PC-9 (cell line): ENCODE measurements around the gene ASIC1. TPM values are rescaled to one million over a fixed set of nuclear protein-coding genes. Genes with fewer than 3 reads are reported as not detected.
A peak's percentile ranks its signal among the peaks of the same experiment; 100 is the strongest.

Source experiments
- BruUV-seq: library from RNA; stranded (reverse); fragments of 400-500 nt; replicated peaks from 2 replicates; lab custom pipeline; 2021; lab: Mats Ljungman, UMichigan
- CTCF ChIA-PET: fragments of 300-600 bp; sonication (Branson Sonifier 250); formaldehyde crosslinking; loops from one replicate; lab custom pipeline; 2022; ENCODE audit warnings: antibody characterized with exemption; lab: Charles Lee
- POLR2A ChIA-PET: fragments of 300-600 bp; sonication (Branson Sonifier 250); formaldehyde crosslinking; loops from one replicate; lab custom pipeline; 2022; ENCODE audit warnings: antibody characterized with exemption; ENCODE audit not compliant: unreplicated experiment; lab: Charles Lee
- DNase-seq, 2 experiments: peaks; one replicate each; pipeline versions ENCODE4 v3.0.0 to v3.0.0-alpha.2; 2015 to 2022; ENCODE audit warnings: mixed read lengths in 1 of 2
- H2AFZ ChIP-seq: fragments of 200-600 bp; sonication (generic); 2 replicates; pipeline ENCODE4 v1.8.1; 2017; ENCODE audit warnings: antibody characterized with exemption
- H3F3A ChIP-seq: fragments of 200-600 bp; sonication (generic); 2 replicates; pipeline ENCODE4 v1.8.1; 2017; ENCODE audit warnings: antibody characterized with exemption, mild to moderate bottlenecking, low read depth; ENCODE audit not compliant: insufficient read depth
- H3K27ac ChIP-seq: fragments of 200-600 bp; sonication (generic); 2 replicates; pipeline ENCODE4 v1.6.1; 2016; ENCODE audit warnings: mixed run types
- H3K27me3 ChIP-seq: fragments of 200-600 bp; sonication (generic); 2 replicates; pipeline ENCODE4 v1.6.1; 2016; ENCODE audit warnings: low read depth, mixed run types; ENCODE audit not compliant: insufficient read depth
- H3K36me3 ChIP-seq: fragments of 200-600 bp; sonication (generic); 2 replicates; pipeline ENCODE4 v1.6.1; 2016; ENCODE audit warnings: low read depth, mixed run types
- H3K4me1 ChIP-seq: fragments of 200-600 bp; sonication (generic); replicated peaks from 2 replicates; pipeline ENCODE4 v1.6.1; 2016; ENCODE audit warnings: mixed run types; ENCODE audit not compliant: insufficient read depth
- H3K4me2 ChIP-seq: fragments of 200-600 bp; sonication (generic); 2 replicates; pipeline ENCODE4 v1.6.1; 2017; ENCODE audit warnings: mixed run types
- H3K4me3 ChIP-seq: fragments of 200-600 bp; sonication (generic); 2 replicates; pipeline ENCODE4 v1.6.1; 2016; ENCODE audit warnings: mixed run types
- H3K79me2 ChIP-seq: fragments of 200-600 bp; sonication (generic); 2 replicates; pipeline ENCODE4 v1.6.1; 2017; ENCODE audit warnings: low read depth, mixed run types
- H3K9me2 ChIP-seq: fragments of 200-600 bp; sonication (generic); 2 replicates; pipeline ENCODE4 v1.8.1; 2017; ENCODE audit warnings: mild to moderate bottlenecking; ENCODE audit not compliant: insufficient read depth
- H3K9me3 ChIP-seq: fragments of 200-600 bp; sonication (generic); 2 replicates; pipeline ENCODE4 v1.8.1; 2016; ENCODE audit warnings: low read depth; ENCODE audit not compliant: insufficient read depth
- H4K20me1 ChIP-seq: fragments of 200-600 bp; sonication (generic); 2 replicates; pipeline ENCODE4 v1.8.1; 2017; ENCODE audit not compliant: insufficient read depth
- CTCF ChIP-seq: fragments of 200-600 bp; sonication (generic); conservative IDR thresholded peaks from 2 replicates; pipeline ENCODE4 v1.6.1; 2017; ENCODE audit warnings: mixed run types, antibody characterized with exemption, mild to moderate bottlenecking, moderate library complexity
- EZH2 ChIP-seq: fragments of 200-600 bp; sonication (generic); IDR thresholded peaks from 2 replicates; pipeline ENCODE4 v1.8.0; 2017; ENCODE audit warnings: antibody characterized with exemption, low read depth
- intact Hi-C: fragments of 100-400 bp; cut with micrococcal nuclease; formaldehyde crosslinking; loops from one replicate; pipeline ENCODE4 v1.10.0; 2022; ENCODE audit not compliant: unreplicated experiment
- total RNA-seq: library from RNA; stranded (reverse); gene quantifications from 2 replicates; pipeline ENCODE4 v1.2.3, GENCODE V29; 2021

ASIC1 gene
- total RNA-seq, 1 experiment from 2014 or later: 3.5 TPM

- intact Hi-C loops: no loop called here
- Histone ChIP-seq H2AFZ (no peak overlapping the region), H3K9me2 (no peaks in the 10 kb centered on the region), H3K4me3 (no peak overlapping the region), H3K9me3 (no peaks in the 10 kb centered on the region), H3F3A (peaks cover 11% of the 10 kb centered on the region; the same call in 1 of the 2 replicates), H3K36me3 (no peaks in the 10 kb centered on the region), H3K27ac (no peak overlapping the region), H3K27me3 (no peaks in the 10 kb centered on the region), H3K4me2 (no peak overlapping the region), H3K4me1 (peaks cover 6% of the 10 kb centered on the region; the same call in 1 of the 2 replicates), H4K20me1 (no peaks in the 10 kb centered on the region), H3K79me2 (no peaks in the 10 kb centered on the region)
- ChIA-PET POLR2A (interaction anchor here (0.6 kb wide), 1 partner anchor 630 kb away, joined by 8 read pairs; no protein-coding TSS in a partner anchor), CTCF (interaction anchor here (0.5 to 0.6 kb wide), 2 partner anchors 103 to 269 kb away, joined by 9 to 11 read pairs; no protein-coding TSS in a partner anchor)
- no TSS peak for BruUV-seq
- TF ChIP-seq EZH2: no peak
- DNase-seq: no peak
Measured at GRCh38 chr12:50069539-50069938, 12.1 kb downstream of the ASIC1 start.

GRCh38 chr12:50070314-50071060, 13.1 kb downstream of the ASIC1 start:
- no peaks in the 10 kb centered on the region for H3K36me3 ChIP-seq
- no peak overlapping the region for H2AFZ ChIP-seq
- peak; percentile 62 to 78 for DNase-seq
- H3K9me2 ChIP-seq: no peaks in the 10 kb centered on the region
- peaks cover 6% of the 10 kb centered on the region; the same call in 1 of the 2 replicates for H3K4me1 ChIP-seq
- H3F3A ChIP-seq: peaks cover 11% of the 10 kb centered on the region; the same call in 1 of the 2 replicates
- no peaks in the 10 kb centered on the region for H3K79me2 ChIP-seq
- no peak overlapping the region for H3K27ac ChIP-seq
- no peaks in the 10 kb centered on the region for H3K27me3 ChIP-seq
- intact Hi-C loops: loop anchor here (1.0 to 2.0 kb wide), 4 partner anchors 31 to 294 kb away; partner anchors contain the start of gene BCDIN3D
- no peaks in the 10 kb centered on the region for H3K9me3 ChIP-seq
- H3K4me3 ChIP-seq: no peak overlapping the region
- BruUV-seq: no TSS peak
- POLR2A ChIA-PET: interaction anchor here (0.6 kb wide), 1 partner anchor 111 kb away, joined by 5 read pairs; no protein-coding TSS in a partner anchor
- H4K20me1 ChIP-seq: no peaks in the 10 kb centered on the region
- CTCF ChIA-PET: interaction anchor here (0.6 to 1.4 kb wide), 13 partner anchors 14 to 1318 kb away, joined by 3 to 10 read pairs (median 4); partner anchors contain the start of gene SMARCD1
- peak; percentile 89 for TF ChIP-seq CTCF
- TF ChIP-seq EZH2: no peak
- no peak overlapping the region for H3K4me2 ChIP-seq

GRCh38 chr12:50072198-50072907, 15.0 kb downstream of the ASIC1 start:
- TF ChIP-seq CTCF: no peak
- POLR2A ChIA-PET: interaction anchor here (0.7 kb wide), 1 partner anchor 12 kb away, joined by 5 read pairs; no protein-coding TSS in a partner anchor
- H3K36me3 ChIP-seq: no peaks in the 10 kb centered on the region
- no peaks in the 10 kb centered on the region for H3F3A ChIP-seq
- no peak overlapping the region for H3K27ac ChIP-seq
- intact Hi-C loops: no loop called here
- no peak overlapping the region for H3K4me3 ChIP-seq
- no peaks in the 10 kb centered on the region for H3K4me1 ChIP-seq
- no peaks in the 10 kb centered on the region for H3K27me3 ChIP-seq
- CTCF ChIA-PET: interaction anchor here (0.6 kb wide), 1 partner anchor 42 kb away, joined by 5 read pairs; no protein-coding TSS in a partner anchor
- H3K9me3 ChIP-seq: no peaks in the 10 kb centered on the region
- no peaks in the 10 kb centered on the region for H3K9me2 ChIP-seq
- no peak for DNase-seq
- BruUV-seq: no TSS peak
- no peak overlapping the region for H2AFZ ChIP-seq
- H3K79me2 ChIP-seq: no peaks in the 10 kb centered on the region
- no peaks in the 10 kb centered on the region for H4K20me1 ChIP-seq
- H3K4me2 ChIP-seq: no peak overlapping the region
